SU-DHL-6 (cell line): Measurements from ENCODE around the gene GAD2.

Experiments used
- H2AFZ ChIP-seq: fragments of 200-600 bp; sonication (generic); 2 replicates; pipeline ENCODE4 v1.6.1; 2014; ENCODE audit warnings: low read depth, mild to moderate bottlenecking, moderate library complexity, mixed read lengths, antibody characterized with exemption, low read length; ENCODE audit not compliant: severe bottlenecking
- H3F3A ChIP-seq: fragments of 200-600 bp; shearing (Covaris generic); 2 replicates; pipeline ENCODE4 v1.6.0; 2016; ENCODE audit warnings: antibody characterized with exemption, mild to moderate bottlenecking; ENCODE audit not compliant: insufficient read depth
- H3K27ac ChIP-seq: fragments of 200-600 bp; sonication (generic); 2 replicates; pipeline ENCODE4 v1.5.1; 2016; ENCODE audit warnings: low read depth, mild to moderate bottlenecking, low read length, moderate library complexity, mixed read lengths
- H3K27me3 ChIP-seq: fragments of 200-600 bp; sonication (generic), shearing (Covaris generic); 2 replicates; pipeline ENCODE4 v1.6.0; 2014; ENCODE audit warnings: mild to moderate bottlenecking, low read length
- H3K36me3 ChIP-seq: fragments of 200-600 bp; sonication (generic); 2 replicates; pipeline ENCODE4 v1.6.1; 2014; ENCODE audit warnings: mild to moderate bottlenecking, low read length, mixed read lengths
- H3K4me2 ChIP-seq: fragments of 300-600, 200-600 bp; shearing (Covaris generic), sonication (generic); 2 replicates; pipeline ENCODE4 v1.6.0; 2014; ENCODE audit warnings: low read length, low read depth, mild to moderate bottlenecking; ENCODE audit not compliant: poor library complexity, severe bottlenecking
- H3K4me3 ChIP-seq: fragments of 200-600 bp; sonication (generic); 2 replicates; pipeline ENCODE4 v1.5.1; 2014; ENCODE audit warnings: antibody characterized with exemption, low read length, mild to moderate bottlenecking, mixed read lengths; ENCODE audit not compliant: insufficient read depth, poor library complexity, severe bottlenecking
- H3K79me2 ChIP-seq: fragments of 200-600 bp; sonication (generic); 2 replicates; pipeline ENCODE4 v1.6.1; 2014; ENCODE audit warnings: mild to moderate bottlenecking, low read length, moderate library complexity; ENCODE audit not compliant: insufficient read depth
- H3K9ac ChIP-seq: fragments of 200-600 bp; sonication (generic); 2 replicates; pipeline ENCODE4 v1.7.0; 2014; ENCODE audit warnings: mild to moderate bottlenecking, low read length
- H3K9me2 ChIP-seq: fragments of 200-600 bp; sonication (generic); replicated peaks from 2 replicates; pipeline ENCODE4 v1.6.1; 2014; ENCODE audit warnings: low read length; ENCODE audit not compliant: insufficient read depth
- H3K9me3 ChIP-seq: fragments of 200-600 bp; sonication (generic); 2 replicates; pipeline ENCODE4 v1.6.1; 2014; ENCODE audit warnings: low read length, mixed read lengths; ENCODE audit not compliant: insufficient read depth
- H4K20me1 ChIP-seq: fragments of 200-600 bp; sonication (generic); 2 replicates; pipeline ENCODE4 v1.6.1; 2014; ENCODE audit warnings: low read depth, mild to moderate bottlenecking, antibody characterized with exemption, low read length, moderate library complexity, mixed read lengths
- CTCF ChIP-seq: fragments of 200-600 bp; sonication (generic); IDR thresholded peaks from one replicate; pipeline ENCODE4 v1.5.1; 2017; ENCODE audit warnings: antibody characterized with exemption, mild to moderate bottlenecking, low read length, moderate library complexity; ENCODE audit not compliant: insufficient read depth, poor library complexity, severe bottlenecking
- EZH2phosphoT487 ChIP-seq: fragments of 200-600 bp; sonication (generic), shearing (Covaris generic); conservative IDR thresholded peaks from 2 replicates; pipeline ENCODE4 v1.6.1; 2018; ENCODE audit warnings: mild to moderate bottlenecking, antibody characterized with exemption, low read length, moderate library complexity, mixed read lengths

The GAD2 gene

GRCh38 chr10:26269754-26270153, 53.2 kb downstream of the GAD2 start:
- TF ChIP-seq EZH2phosphoT487, result no peak
- TF ChIP-seq CTCF, result no peak
- H3K27ac ChIP-seq, result no peak overlapping the region
- no peaks in the 10 kb centered on the region for H4K20me1 ChIP-seq
- H3K9me2 ChIP-seq, result no peaks in the 10 kb centered on the region
- H3K9me3 ChIP-seq, result no peaks in the 10 kb centered on the region
- no peaks in the 10 kb centered on the region for H3K27me3 ChIP-seq
- no peaks in the 10 kb centered on the region for H3F3A ChIP-seq
- no peaks in the 10 kb centered on the region for H3K79me2 ChIP-seq
- no peak overlapping the region for H2AFZ ChIP-seq
- no peak overlapping the region for H3K4me3 ChIP-seq
- H3K9ac ChIP-seq, result no peak overlapping the region
- H3K4me2 ChIP-seq, result no peak overlapping the region
- no peaks in the 10 kb centered on the region for H3K36me3 ChIP-seq

GRCh38 chr10:26274391-26274790, 57.8 kb downstream of the GAD2 start:
- Histone ChIP-seq H3K79me2 (no peaks in the 10 kb centered on the region), H3K27ac (no peak overlapping the region), H4K20me1 (no peaks in the 10 kb centered on the region), H3K9me3 (no peaks in the 10 kb centered on the region), H3K9me2 (no peaks in the 10 kb centered on the region), H3K4me3 (no peak overlapping the region), H3K9ac (no peak overlapping the region), H3F3A (no peaks in the 10 kb centered on the region), H2AFZ (no peak overlapping the region), H3K36me3 (no peaks in the 10 kb centered on the region), H3K4me2 (no peak overlapping the region), H3K27me3 (no peaks in the 10 kb centered on the region)
- TF ChIP-seq EZH2phosphoT487, result no peak
- no peak for TF ChIP-seq CTCF

- TF ChIP-seq EZH2phosphoT487, result no peak
- no peaks in the 10 kb centered on the region for H3K79me2 ChIP-seq
- no peaks in the 10 kb centered on the region for H3K36me3 ChIP-seq
- H3K27me3 ChIP-seq, result no peaks in the 10 kb centered on the region
- no peak overlapping the region for H3K27ac ChIP-seq
- H3K9me3 ChIP-seq, result no peaks in the 10 kb centered on the region
- no peaks in the 10 kb centered on the region for H3F3A ChIP-seq
- H3K4me3 ChIP-seq, result no peak overlapping the region
- no peak overlapping the region for H3K9ac ChIP-seq
- H4K20me1 ChIP-seq, result no peaks in the 10 kb centered on the region
- H3K9me2 ChIP-seq, result no peaks in the 10 kb centered on the region
- no peak overlapping the region for H3K4me2 ChIP-seq
- no peak overlapping the region for H2AFZ ChIP-seq
These were observed 61.7 kb downstream of the GAD2 start for GRCh38 chr10:26278295-26278694.

GRCh38 chr10:26290236-26290635, 73.7 kb downstream of the GAD2 start:
- H3K9me3 ChIP-seq, result no peaks in the 10 kb centered on the region
- no peaks in the 10 kb centered on the region for H3K79me2 ChIP-seq
- H3K4me3 ChIP-seq, result no peak overlapping the region
- no peaks in the 10 kb centered on the region for H3F3A ChIP-seq
- no peak overlapping the region for H3K4me2 ChIP-seq
- H3K27me3 ChIP-seq, result no peaks in the 10 kb centered on the region
- H4K20me1 ChIP-seq, result no peaks in the 10 kb centered on the region
- no peak overlapping the region for H3K27ac ChIP-seq
- H3K36me3 ChIP-seq, result no peaks in the 10 kb centered on the region
- no peak for TF ChIP-seq EZH2phosphoT487
- TF ChIP-seq CTCF, result no peak
- H3K9me2 ChIP-seq, result no peaks in the 10 kb centered on the region
- H2AFZ ChIP-seq, result no peak overlapping the region
- H3K9ac ChIP-seq, result no peak overlapping the region
